Peyer's patch (tissue), 4 donors: ENCODE results near the gene DYRK1A.

Source experiments
- POLR2A ChIP-seq, 2 donors: fragments of 450-650 bp; IDR thresholded peaks; one replicate each; pipeline ENCODE4 v1.5.1; 2017; ENCODE audit warnings: antibody characterized with exemption in 2 of 2, mild to moderate bottlenecking in 2 of 2, moderate library complexity in 2 of 2
- TF ChIP-seq, protein P1 (sequence below), 6 experiments: fragments of 450-650 bp in 4 of 6; fragments of 200-600 bp in 2 of 6; sonication (generic) in 1 of 6; IDR thresholded peaks; one replicate each; pipeline ENCODE4 v1.5.1; 2017 to 2019; ENCODE audit warnings: antibody characterized with exemption in 6 of 6, mild to moderate bottlenecking in 3 of 6, moderate library complexity in 1 of 6

DNA sequence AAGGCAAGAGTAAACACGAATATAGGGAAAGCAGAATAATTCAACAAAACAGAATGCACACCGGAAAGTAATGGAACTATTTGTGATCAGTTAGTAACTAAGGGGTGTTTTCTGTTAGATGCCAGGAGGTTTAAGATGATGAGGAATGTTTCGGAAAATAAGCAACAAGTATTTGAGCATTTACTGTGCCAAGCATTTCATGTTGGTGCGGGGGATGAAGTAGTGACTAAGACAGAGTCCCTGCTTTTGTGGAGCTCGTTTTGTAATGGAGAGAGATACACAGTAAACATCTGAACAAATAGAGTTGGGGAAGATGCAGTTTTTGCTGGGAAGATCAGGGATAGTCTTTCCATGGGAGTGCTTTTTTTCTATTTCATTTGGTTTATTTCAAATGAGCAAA, 78.7 kb downstream of the DYRK1A start:
- TF ChIP-seq, protein P1, sequence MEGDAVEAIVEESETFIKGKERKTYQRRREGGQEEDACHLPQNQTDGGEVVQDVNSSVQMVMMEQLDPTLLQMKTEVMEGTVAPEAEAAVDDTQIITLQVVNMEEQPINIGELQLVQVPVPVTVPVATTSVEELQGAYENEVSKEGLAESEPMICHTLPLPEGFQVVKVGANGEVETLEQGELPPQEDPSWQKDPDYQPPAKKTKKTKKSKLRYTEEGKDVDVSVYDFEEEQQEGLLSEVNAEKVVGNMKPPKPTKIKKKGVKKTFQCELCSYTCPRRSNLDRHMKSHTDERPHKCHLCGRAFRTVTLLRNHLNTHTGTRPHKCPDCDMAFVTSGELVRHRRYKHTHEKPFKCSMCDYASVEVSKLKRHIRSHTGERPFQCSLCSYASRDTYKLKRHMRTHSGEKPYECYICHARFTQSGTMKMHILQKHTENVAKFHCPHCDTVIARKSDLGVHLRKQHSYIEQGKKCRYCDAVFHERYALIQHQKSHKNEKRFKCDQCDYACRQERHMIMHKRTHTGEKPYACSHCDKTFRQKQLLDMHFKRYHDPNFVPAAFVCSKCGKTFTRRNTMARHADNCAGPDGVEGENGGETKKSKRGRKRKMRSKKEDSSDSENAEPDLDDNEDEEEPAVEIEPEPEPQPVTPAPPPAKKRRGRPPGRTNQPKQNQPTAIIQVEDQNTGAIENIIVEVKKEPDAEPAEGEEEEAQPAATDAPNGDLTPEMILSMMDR (IDR thresholded peaks at IDR 0.05) = no peak
- no peak for TF ChIP-seq POLR2A (IDR thresholded peaks at IDR 0.05)
